PC-9 (cell line): ENCODE measurements around the gene ATG16L1. TPM values are rescaled to one million over a fixed set of nuclear protein-coding genes. Genes with fewer than 3 reads are reported as not detected.
A peak's percentile ranks its signal among the peaks of the same experiment; 100 is the strongest.

Experiments
- BruUV-seq: library from RNA; stranded (reverse); fragments of 400-500 nt; replicated peaks from 2 replicates; lab custom pipeline; 2021; lab: Mats Ljungman, UMichigan
- CTCF ChIA-PET: fragments of 300-600 bp; sonication (Branson Sonifier 250); formaldehyde crosslinking; loops from one replicate; lab custom pipeline; 2022; ENCODE audit warnings: antibody characterized with exemption; lab: Charles Lee
- POLR2A ChIA-PET: fragments of 300-600 bp; sonication (Branson Sonifier 250); formaldehyde crosslinking; loops from one replicate; lab custom pipeline; 2022; ENCODE audit warnings: antibody characterized with exemption; ENCODE audit not compliant: unreplicated experiment; lab: Charles Lee
- DNase-seq, 2 experiments: peaks; one replicate each; pipeline versions ENCODE4 v3.0.0 to v3.0.0-alpha.2; 2015 to 2022; ENCODE audit warnings: mixed read lengths in 1 of 2
- H2AFZ ChIP-seq: fragments of 200-600 bp; sonication (generic); 2 replicates; pipeline ENCODE4 v1.8.1; 2017; ENCODE audit warnings: antibody characterized with exemption
- H3F3A ChIP-seq: fragments of 200-600 bp; sonication (generic); 2 replicates; pipeline ENCODE4 v1.8.1; 2017; ENCODE audit warnings: antibody characterized with exemption, mild to moderate bottlenecking, low read depth; ENCODE audit not compliant: insufficient read depth
- H3K27ac ChIP-seq: fragments of 200-600 bp; sonication (generic); 2 replicates; pipeline ENCODE4 v1.6.1; 2016; ENCODE audit warnings: mixed run types
- H3K27me3 ChIP-seq: fragments of 200-600 bp; sonication (generic); 2 replicates; pipeline ENCODE4 v1.6.1; 2016; ENCODE audit warnings: low read depth, mixed run types; ENCODE audit not compliant: insufficient read depth
- H3K36me3 ChIP-seq: fragments of 200-600 bp; sonication (generic); 2 replicates; pipeline ENCODE4 v1.6.1; 2016; ENCODE audit warnings: low read depth, mixed run types
- H3K4me1 ChIP-seq: fragments of 200-600 bp; sonication (generic); replicated peaks from 2 replicates; pipeline ENCODE4 v1.6.1; 2016; ENCODE audit warnings: mixed run types; ENCODE audit not compliant: insufficient read depth
- H3K4me2 ChIP-seq: fragments of 200-600 bp; sonication (generic); 2 replicates; pipeline ENCODE4 v1.6.1; 2017; ENCODE audit warnings: mixed run types
- H3K4me3 ChIP-seq: fragments of 200-600 bp; sonication (generic); 2 replicates; pipeline ENCODE4 v1.6.1; 2016; ENCODE audit warnings: mixed run types
- H3K79me2 ChIP-seq: fragments of 200-600 bp; sonication (generic); 2 replicates; pipeline ENCODE4 v1.6.1; 2017; ENCODE audit warnings: low read depth, mixed run types
- H3K9me2 ChIP-seq: fragments of 200-600 bp; sonication (generic); 2 replicates; pipeline ENCODE4 v1.8.1; 2017; ENCODE audit warnings: mild to moderate bottlenecking; ENCODE audit not compliant: insufficient read depth
- H3K9me3 ChIP-seq: fragments of 200-600 bp; sonication (generic); 2 replicates; pipeline ENCODE4 v1.8.1; 2016; ENCODE audit warnings: low read depth; ENCODE audit not compliant: insufficient read depth
- H4K20me1 ChIP-seq: fragments of 200-600 bp; sonication (generic); 2 replicates; pipeline ENCODE4 v1.8.1; 2017; ENCODE audit not compliant: insufficient read depth
- EZH2 ChIP-seq: fragments of 200-600 bp; sonication (generic); IDR thresholded peaks from 2 replicates; pipeline ENCODE4 v1.8.0; 2017; ENCODE audit warnings: antibody characterized with exemption, low read depth
- intact Hi-C: fragments of 100-400 bp; cut with micrococcal nuclease; formaldehyde crosslinking; loops from one replicate; pipeline ENCODE4 v1.10.0; 2022; ENCODE audit not compliant: unreplicated experiment
- total RNA-seq: library from RNA; stranded (reverse); gene quantifications from 2 replicates; pipeline ENCODE4 v1.2.3, GENCODE V29; 2021
- TF ChIP-seq, protein P1 (sequence below): fragments of 200-600 bp; sonication (generic); conservative IDR thresholded peaks from 2 replicates; pipeline ENCODE4 v1.6.1; 2017; ENCODE audit warnings: mixed run types, antibody characterized with exemption, mild to moderate bottlenecking, moderate library complexity

ATG16L1 gene
- total RNA-seq, 1 experiment from 2014 or later: 55.7 TPM

- Histone ChIP-seq H3K4me2 (peak overlapping the region; percentile 74), H2AFZ (no peak overlapping the region), H3K9me2 (no peaks in the 10 kb centered on the region), H3K27me3 (no peaks in the 10 kb centered on the region), H3K36me3 (no peaks in the 10 kb centered on the region), H3K9me3 (no peaks in the 10 kb centered on the region), H3K4me3 (no peak overlapping the region), H3F3A (peaks cover 35% of the 10 kb centered on the region), H3K27ac (peak overlapping the region; percentile 67), H4K20me1 (no peaks in the 10 kb centered on the region), H3K79me2 (no peaks in the 10 kb centered on the region), H3K4me1 (peaks cover 57% of the 10 kb centered on the region)
- intact Hi-C loops: loop anchor here (5.0 kb wide), 1 partner anchor 157 kb away; no protein-coding TSS in a partner anchor
- no peak for TF ChIP-seq EZH2
- TF ChIP-seq, protein P1, sequence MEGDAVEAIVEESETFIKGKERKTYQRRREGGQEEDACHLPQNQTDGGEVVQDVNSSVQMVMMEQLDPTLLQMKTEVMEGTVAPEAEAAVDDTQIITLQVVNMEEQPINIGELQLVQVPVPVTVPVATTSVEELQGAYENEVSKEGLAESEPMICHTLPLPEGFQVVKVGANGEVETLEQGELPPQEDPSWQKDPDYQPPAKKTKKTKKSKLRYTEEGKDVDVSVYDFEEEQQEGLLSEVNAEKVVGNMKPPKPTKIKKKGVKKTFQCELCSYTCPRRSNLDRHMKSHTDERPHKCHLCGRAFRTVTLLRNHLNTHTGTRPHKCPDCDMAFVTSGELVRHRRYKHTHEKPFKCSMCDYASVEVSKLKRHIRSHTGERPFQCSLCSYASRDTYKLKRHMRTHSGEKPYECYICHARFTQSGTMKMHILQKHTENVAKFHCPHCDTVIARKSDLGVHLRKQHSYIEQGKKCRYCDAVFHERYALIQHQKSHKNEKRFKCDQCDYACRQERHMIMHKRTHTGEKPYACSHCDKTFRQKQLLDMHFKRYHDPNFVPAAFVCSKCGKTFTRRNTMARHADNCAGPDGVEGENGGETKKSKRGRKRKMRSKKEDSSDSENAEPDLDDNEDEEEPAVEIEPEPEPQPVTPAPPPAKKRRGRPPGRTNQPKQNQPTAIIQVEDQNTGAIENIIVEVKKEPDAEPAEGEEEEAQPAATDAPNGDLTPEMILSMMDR: no peak
- BruUV-seq: no TSS peak
- ChIA-PET POLR2A (interaction anchor here (0.5 to 0.7 kb wide), 6 partner anchors 35 to 374 kb away, joined by 3 to 24 read pairs (median 5); no protein-coding TSS in a partner anchor), CTCF (interaction anchor here (0.7 to 1.2 kb wide), 2 partner anchors 23 to 32 kb away, joined by 3 to 5 read pairs; no protein-coding TSS in a partner anchor)
- peak; percentile 80 to 82 for DNase-seq
Observed at GRCh38 chr2:233209533-233210171, 41.8 kb upstream of the ATG16L1 start.

DNA sequence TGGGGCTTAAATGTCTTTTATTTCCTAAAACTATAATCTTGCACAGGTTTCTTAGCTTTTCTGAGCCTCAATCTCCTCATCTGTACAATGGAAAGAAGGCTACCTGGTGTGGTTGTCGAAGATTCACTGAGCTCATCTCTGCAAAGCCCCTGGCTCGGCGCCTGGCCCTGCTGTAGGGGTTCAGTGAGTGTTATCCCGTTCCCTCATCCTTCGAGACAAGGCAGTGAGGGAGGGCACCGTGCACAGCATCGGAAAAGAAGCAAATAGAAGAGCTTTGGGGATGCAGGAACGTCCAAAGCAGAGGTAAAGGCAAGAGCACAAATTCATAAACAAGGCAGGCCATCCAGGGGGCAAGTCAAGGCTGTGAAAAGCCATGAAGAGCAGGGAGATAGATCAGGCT is 41.2 kb upstream of the ATG16L1 start:
- H3K27ac ChIP-seq: peak overlapping the region; percentile 67
- peak overlapping the region; percentile 74 for H3K4me2 ChIP-seq
- DNase-seq: no peak
- H3K4me3 ChIP-seq: no peak overlapping the region
- H3K4me1 ChIP-seq: peaks cover 57% of the 10 kb centered on the region
- no peaks in the 10 kb centered on the region for H4K20me1 ChIP-seq
- H2AFZ ChIP-seq: no peak overlapping the region
- peaks cover 35% of the 10 kb centered on the region for H3F3A ChIP-seq
- BruUV-seq: no TSS peak
- ChIA-PET CTCF (interaction anchor here (0.6 to 1.2 kb wide), 2 partner anchors 31 to 230 kb away, joined by 3 read pairs; no protein-coding TSS in a partner anchor), POLR2A (interaction anchor here (0.6 kb wide), 1 partner anchor 35 kb away, joined by 3 read pairs; no protein-coding TSS in a partner anchor)
- intact Hi-C loops: loop anchor here (5.0 kb wide), 1 partner anchor 158 kb away; no protein-coding TSS in a partner anchor
- H3K79me2 ChIP-seq: no peaks in the 10 kb centered on the region
- no peaks in the 10 kb centered on the region for H3K9me3 ChIP-seq
- no peaks in the 10 kb centered on the region for H3K27me3 ChIP-seq
- TF ChIP-seq, protein P1: no peak
- no peak for TF ChIP-seq EZH2
- no peaks in the 10 kb centered on the region for H3K36me3 ChIP-seq
- no peaks in the 10 kb centered on the region for H3K9me2 ChIP-seq

GRCh38 chr2:233210843-233211547 is 40.5 kb upstream of the ATG16L1 start:
- Histone ChIP-seq H3K4me1 (peaks cover 57% of the 10 kb centered on the region), H4K20me1 (no peaks in the 10 kb centered on the region), H3K9me2 (no peaks in the 10 kb centered on the region), H3K4me2 (peak overlapping the region; percentile 74), H3K79me2 (no peaks in the 10 kb centered on the region), H3K36me3 (no peaks in the 10 kb centered on the region), H3K9me3 (no peaks in the 10 kb centered on the region), H2AFZ (no peak overlapping the region), H3F3A (peaks cover 35% of the 10 kb centered on the region), H3K27me3 (no peaks in the 10 kb centered on the region), H3K27ac (peak overlapping the region; percentile 28; the same call in 1 of the 2 replicates), H3K4me3 (no peak overlapping the region)
- TF ChIP-seq EZH2: no peak
- intact Hi-C loops: loop anchor here (1.0 to 5.0 kb wide), 5 partner anchors 36 to 231 kb away; no protein-coding TSS in a partner anchor
- no TSS peak for BruUV-seq
- DNase-seq: peak; percentile 92 to 97
- ChIA-PET CTCF (interaction anchor here (0.6 kb wide), 1 partner anchor 231 kb away, joined by 3 read pairs; no protein-coding TSS in a partner anchor), POLR2A (no interaction called here)
